ENCODE results near the gene ZNF524.

- TF ChIP-seq EP300 (IDR thresholded peaks at IDR 0.05; ENCODE audit: low read length) (no peak), SETDB1 (IDR thresholded peaks at IDR 0.05; ENCODE audit: low read length) (no peak), GTF2A2 (tag; IDR thresholded peaks at IDR 0.05) (no peak), IRF2 (CRISPR knock-in tag; IDR thresholded peaks at IDR 0.05) (no peak), NR2C1 (IDR thresholded peaks at IDR 0.05) (no peak), NR2C1 (tag; IDR thresholded peaks at IDR 0.05) (no peak), RAD21 (CRISPR knock-in tag; conservative IDR thresholded peaks at IDR 0.05 in 1 of 2, IDR thresholded peaks at IDR 0.05 in 1 of 2) (no peak), CHD1 (IDR thresholded peaks at IDR 0.05; ENCODE audit: low read length) (no peak), SIN3A (IDR thresholded peaks at IDR 0.05; ENCODE audit: borderline replicate concordance in 2 of 2, control insufficient read depth in 1 of 2, low read depth in 2 of 2, low read length in 2 of 2) (no peak), CEBPG (CRISPR knock-in tag; IDR thresholded peaks at IDR 0.05) (no peak), CEBPG (tag; conservative IDR thresholded peaks at IDR 0.05 in 1 of 2, IDR thresholded peaks at IDR 0.05 in 1 of 2) (no peak)
- TF ChIP-seq, protein P1, sequence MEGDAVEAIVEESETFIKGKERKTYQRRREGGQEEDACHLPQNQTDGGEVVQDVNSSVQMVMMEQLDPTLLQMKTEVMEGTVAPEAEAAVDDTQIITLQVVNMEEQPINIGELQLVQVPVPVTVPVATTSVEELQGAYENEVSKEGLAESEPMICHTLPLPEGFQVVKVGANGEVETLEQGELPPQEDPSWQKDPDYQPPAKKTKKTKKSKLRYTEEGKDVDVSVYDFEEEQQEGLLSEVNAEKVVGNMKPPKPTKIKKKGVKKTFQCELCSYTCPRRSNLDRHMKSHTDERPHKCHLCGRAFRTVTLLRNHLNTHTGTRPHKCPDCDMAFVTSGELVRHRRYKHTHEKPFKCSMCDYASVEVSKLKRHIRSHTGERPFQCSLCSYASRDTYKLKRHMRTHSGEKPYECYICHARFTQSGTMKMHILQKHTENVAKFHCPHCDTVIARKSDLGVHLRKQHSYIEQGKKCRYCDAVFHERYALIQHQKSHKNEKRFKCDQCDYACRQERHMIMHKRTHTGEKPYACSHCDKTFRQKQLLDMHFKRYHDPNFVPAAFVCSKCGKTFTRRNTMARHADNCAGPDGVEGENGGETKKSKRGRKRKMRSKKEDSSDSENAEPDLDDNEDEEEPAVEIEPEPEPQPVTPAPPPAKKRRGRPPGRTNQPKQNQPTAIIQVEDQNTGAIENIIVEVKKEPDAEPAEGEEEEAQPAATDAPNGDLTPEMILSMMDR (IDR thresholded peaks at IDR 0.05 in 2 of 3, conservative IDR thresholded peaks at IDR 0.05 in 1 of 3; ENCODE audit: insufficient read depth in 2 of 3, low read depth in 1 of 3, low read length in 3 of 3): no peak
- TF ChIP-seq, protein P2, sequence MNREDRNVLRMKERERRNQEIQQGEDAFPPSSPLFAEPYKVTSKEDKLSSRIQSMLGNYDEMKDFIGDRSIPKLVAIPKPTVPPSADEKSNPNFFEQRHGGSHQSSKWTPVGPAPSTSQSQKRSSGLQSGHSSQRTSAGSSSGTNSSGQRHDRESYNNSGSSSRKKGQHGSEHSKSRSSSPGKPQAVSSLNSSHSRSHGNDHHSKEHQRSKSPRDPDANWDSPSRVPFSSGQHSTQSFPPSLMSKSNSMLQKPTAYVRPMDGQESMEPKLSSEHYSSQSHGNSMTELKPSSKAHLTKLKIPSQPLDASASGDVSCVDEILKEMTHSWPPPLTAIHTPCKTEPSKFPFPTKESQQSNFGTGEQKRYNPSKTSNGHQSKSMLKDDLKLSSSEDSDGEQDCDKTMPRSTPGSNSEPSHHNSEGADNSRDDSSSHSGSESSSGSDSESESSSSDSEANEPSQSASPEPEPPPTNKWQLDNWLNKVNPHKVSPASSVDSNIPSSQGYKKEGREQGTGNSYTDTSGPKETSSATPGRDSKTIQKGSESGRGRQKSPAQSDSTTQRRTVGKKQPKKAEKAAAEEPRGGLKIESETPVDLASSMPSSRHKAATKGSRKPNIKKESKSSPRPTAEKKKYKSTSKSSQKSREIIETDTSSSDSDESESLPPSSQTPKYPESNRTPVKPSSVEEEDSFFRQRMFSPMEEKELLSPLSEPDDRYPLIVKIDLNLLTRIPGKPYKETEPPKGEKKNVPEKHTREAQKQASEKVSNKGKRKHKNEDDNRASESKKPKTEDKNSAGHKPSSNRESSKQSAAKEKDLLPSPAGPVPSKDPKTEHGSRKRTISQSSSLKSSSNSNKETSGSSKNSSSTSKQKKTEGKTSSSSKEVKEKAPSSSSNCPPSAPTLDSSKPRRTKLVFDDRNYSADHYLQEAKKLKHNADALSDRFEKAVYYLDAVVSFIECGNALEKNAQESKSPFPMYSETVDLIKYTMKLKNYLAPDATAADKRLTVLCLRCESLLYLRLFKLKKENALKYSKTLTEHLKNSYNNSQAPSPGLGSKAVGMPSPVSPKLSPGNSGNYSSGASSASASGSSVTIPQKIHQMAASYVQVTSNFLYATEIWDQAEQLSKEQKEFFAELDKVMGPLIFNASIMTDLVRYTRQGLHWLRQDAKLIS (CRISPR knock-in tag; IDR thresholded peaks at IDR 0.05): no peak
- TF ChIP-seq, protein P3, sequence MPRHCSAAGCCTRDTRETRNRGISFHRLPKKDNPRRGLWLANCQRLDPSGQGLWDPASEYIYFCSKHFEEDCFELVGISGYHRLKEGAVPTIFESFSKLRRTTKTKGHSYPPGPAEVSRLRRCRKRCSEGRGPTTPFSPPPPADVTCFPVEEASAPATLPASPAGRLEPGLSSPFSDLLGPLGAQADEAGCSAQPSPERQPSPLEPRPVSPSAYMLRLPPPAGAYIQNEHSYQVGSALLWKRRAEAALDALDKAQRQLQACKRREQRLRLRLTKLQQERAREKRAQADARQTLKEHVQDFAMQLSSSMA (CRISPR knock-in tag; IDR thresholded peaks at IDR 0.05): no peak
These were observed 18.3 kb downstream of the ZNF524 start for GRCh38 chr19:55618426-55618825.
